Stimulated activated CD4-positive, alpha-beta T cell treated with anti-CD3 and anti-CD28 coated beads, TNF-alpha, amount 100 ng/mL, for 48 hours (primary cell): ENCODE measurements around the gene ERF.

Experiments used
- DNase-seq, 3 donors: peaks; one replicate each; pipeline ENCODE4 v3.0.0-alpha.2; 2020; ENCODE audit warnings: low read depth in 3 of 3

The ERF gene

GRCh38 chr19:42242069-42242511, 12.8 kb downstream of the ERF start:
- no peak for DNase-seq

GRCh38 chr19:42241279-42241678, 13.6 kb downstream of the ERF start:
- DNase-seq, result no peak

GRCh38 chr19:42239544-42240220, 15.2 kb downstream of the ERF start:
- DNase-seq, result no peak

- DNase-seq, result no peak
Measured at GRCh38 chr19:42235181-42235580, 19.7 kb downstream of the ERF start.

GRCh38 chr19:42234364-42234763, 20.6 kb downstream of the ERF start:
- no peak for DNase-seq

- no peak for DNase-seq
Measured at GRCh38 chr19:42233678-42234292, 21.1 kb downstream of the ERF start.

GRCh38 chr19:42233106-42233505, 21.8 kb downstream of the ERF start:
- no peak for DNase-seq

- DNase-seq, result no peak
Measured at GRCh38 chr19:42232435-42232834, 22.5 kb downstream of the ERF start.

- DNase-seq, result no peak
Measured at GRCh38 chr19:42230571-42230970, 24.4 kb downstream of the ERF start.

- DNase-seq, result no peak
Measured at GRCh38 chr19:42229855-42230351, 25.0 kb downstream of the ERF start.

- no peak for DNase-seq
Measured at GRCh38 chr19:42229301-42229854, 25.6 kb downstream of the ERF start.

GRCh38 chr19:42228641-42229040, 26.3 kb downstream of the ERF start:
- no peak for DNase-seq

GRCh38 chr19:42226886-42227285, 28.0 kb downstream of the ERF start:
- no peak for DNase-seq

GRCh38 chr19:42225718-42226292, 29.1 kb downstream of the ERF start:
- no peak for DNase-seq

GRCh38 chr19:42224940-42225717, 29.8 kb downstream of the ERF start:
- no peak for DNase-seq

- no peak for DNase-seq
Measured at GRCh38 chr19:42220751-42221097, 34.2 kb downstream of the ERF start.

- DNase-seq, result peak; percentile 91 to 96 (median 93)
Measured at GRCh38 chr19:42219812-42220750, 34.8 kb downstream of the ERF start, which contains the start of gene ZNF526. ZNF526 (plus strand) TSS chr19:42220312; CDS start chr19:42224404, 4,092 bp downstream.

GRCh38 chr19:42217520-42218437, 37.1 kb downstream of the ERF start, which contains the start of gene DEDD2:
DEDD2 (minus strand) TSS chr19:42217677; CDS start chr19:42217007, 670 bp downstream.
- peak; percentile 97 to 100 (median 99) for DNase-seq
